HK-2 (cell line): ENCODE data around the gene NRXN3.

Experiments
- DNase-seq: peaks from one replicate; pipeline ENCODE4 v3.0.0-alpha.2; 2018; ENCODE audit not compliant: unreplicated experiment

Gene NRXN3

DNA sequence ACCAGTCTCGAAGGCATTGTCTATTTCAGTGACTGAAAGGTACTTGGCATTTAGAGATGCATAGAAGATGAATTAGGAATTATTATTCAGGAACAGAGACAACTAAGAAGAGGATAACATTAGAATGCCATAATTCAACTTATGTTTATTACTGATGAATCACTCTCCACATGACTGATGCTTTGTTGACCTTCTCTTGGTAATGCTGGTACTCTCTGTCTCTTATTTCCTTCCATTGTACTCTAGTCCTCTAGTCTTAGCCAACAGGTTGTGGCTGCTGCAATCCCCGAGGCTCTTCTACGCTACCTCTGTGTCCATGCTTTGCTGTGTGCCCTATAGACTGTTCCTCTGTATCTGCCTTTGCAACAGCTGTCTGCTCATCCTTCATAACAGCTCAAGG, 652.9 kb downstream of the NRXN3 start:
- DNase-seq, result no peak

- no peak for DNase-seq
Measured at GRCh38 chr14:78823516-78823915, 653.3 kb downstream of the NRXN3 start.

DNA sequence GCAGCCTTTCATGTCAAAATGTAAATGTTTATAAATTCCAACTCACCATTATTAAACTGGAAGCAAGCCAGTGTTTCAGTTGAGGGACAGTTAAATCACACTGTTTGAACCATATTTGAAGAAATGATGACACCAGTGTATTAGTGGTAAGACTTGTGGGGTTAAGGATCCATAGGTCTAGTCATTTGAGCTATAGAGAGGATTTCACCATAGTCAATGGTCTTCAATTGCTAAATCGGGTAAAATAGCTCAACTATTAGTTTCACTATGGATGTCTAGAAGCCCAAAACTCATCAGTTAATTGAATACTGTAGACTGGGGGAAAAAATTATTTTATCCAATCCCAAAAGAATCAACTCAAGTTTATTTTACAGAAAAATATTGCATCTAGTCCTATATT, 659.1 kb downstream of the NRXN3 start:
- DNase-seq, result no peak

DNA sequence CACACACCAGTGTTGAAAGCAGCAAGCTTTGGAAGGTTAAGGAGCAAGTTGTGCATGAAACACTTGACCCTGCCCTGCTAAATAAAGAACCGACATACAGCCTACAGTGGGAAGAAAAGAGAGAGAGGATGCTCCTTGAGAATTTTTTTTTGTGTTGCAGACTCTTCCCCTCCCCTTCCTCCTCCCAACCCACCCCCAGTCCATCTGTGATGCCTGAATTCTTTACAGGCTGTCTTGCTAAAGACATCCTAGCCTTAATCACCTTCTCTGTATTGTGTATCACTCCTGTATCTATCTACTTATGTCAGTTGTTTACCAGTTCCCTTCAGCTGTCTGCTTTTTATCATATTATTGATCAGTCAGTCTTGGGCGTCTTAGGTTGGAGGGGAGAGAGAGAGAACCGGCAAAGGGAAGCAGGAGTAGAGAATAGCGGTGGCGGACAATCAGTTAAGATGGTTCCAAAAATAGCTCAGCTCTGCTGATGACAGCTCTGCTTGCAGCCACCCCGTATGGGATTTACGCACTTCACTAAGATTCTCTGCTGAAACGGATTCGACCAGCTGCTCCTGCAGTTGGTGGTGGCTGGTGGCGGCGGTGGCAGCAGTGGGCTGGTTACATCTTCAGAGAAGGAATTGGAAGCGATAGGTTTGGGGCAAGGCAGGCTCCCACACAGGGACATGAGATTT, 664.7 kb downstream of the NRXN3 start:
- no peak for DNase-seq

DNA sequence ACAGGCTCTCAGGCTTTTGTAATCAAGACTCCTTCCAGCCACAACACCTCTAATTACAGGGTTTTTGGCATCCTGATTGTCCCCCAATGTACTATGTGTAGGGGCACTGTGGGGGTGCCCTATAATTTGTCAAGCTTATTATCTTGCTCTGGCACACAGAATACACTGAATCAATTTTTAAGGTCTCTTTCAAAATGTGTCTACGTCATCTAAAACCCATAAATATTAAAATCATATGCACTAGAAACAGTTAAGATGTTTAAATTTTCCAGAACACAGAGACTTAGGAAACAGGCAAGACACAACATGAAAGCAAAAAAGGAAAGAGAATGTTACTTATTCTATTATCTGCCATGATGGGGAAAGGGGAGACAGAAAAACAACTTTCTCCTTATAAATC, 665.7 kb downstream of the NRXN3 start:
- DNase-seq, result no peak

GRCh38 chr14:78836777-78837176, 666.6 kb downstream of the NRXN3 start:
- peak; percentile 51 for DNase-seq

GRCh38 chr14:78838959-78839358, 668.8 kb downstream of the NRXN3 start:
- no peak for DNase-seq

GRCh38 chr14:78840898-78841297, 670.7 kb downstream of the NRXN3 start:
- no peak for DNase-seq

- DNase-seq, result no peak
Measured at GRCh38 chr14:78847801-78848200, 677.6 kb downstream of the NRXN3 start.

GRCh38 chr14:78848234-78848820, 678.2 kb downstream of the NRXN3 start:
- DNase-seq, result peak; percentile 20

- no peak for DNase-seq
Measured at GRCh38 chr14:78849952-78850351, 679.8 kb downstream of the NRXN3 start.

DNA sequence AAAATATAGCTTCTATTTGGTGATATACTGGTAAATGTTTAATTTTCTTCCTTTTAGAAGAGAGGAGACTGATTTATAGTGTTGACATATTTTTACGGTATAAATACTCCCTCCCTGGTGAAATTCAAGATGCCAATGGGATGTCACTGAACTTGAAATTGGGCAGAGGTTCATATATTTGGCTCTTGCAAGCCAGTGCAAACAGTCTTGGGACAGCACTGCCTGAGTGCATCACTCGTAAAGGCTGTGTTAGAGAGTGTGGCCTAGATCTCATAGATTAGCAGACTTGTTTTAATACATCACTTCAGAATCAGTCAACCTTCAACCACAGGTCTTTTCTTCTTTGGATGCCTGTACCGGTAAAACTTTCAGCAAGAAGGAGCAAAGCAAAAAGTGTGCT, 681.0 kb downstream of the NRXN3 start:
- no peak for DNase-seq

- DNase-seq, result no peak
Measured at GRCh38 chr14:78852040-78852439, 681.9 kb downstream of the NRXN3 start.

DNA sequence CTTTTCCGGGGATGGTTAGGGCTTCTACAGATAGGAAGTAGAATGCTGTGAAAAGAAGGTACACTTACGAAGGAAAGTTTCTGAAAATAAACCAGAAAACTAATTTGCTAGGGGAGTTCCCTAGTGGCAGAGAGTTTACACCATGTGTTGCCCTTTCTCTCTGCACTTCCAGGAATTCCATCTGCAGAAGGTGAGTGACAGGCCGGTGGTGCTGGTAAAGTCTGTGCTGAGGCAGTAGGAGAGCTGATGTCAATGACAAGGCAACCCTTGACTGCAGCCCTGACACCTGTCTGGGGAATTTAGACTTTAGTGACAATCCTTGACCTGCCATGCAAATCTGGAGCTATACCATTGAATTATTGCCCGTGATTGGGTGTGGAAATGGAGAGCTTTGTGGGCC, 687.8 kb downstream of the NRXN3 start:
- no peak for DNase-seq

GRCh38 chr14:78863143-78863542, 693.0 kb downstream of the NRXN3 start:
- peak; percentile 35 for DNase-seq

- DNase-seq, result no peak
Measured at GRCh38 chr14:78872837-78873236, 702.7 kb downstream of the NRXN3 start.

- DNase-seq, result no peak
Measured at GRCh38 chr14:78873581-78873980, 703.4 kb downstream of the NRXN3 start.

DNA sequence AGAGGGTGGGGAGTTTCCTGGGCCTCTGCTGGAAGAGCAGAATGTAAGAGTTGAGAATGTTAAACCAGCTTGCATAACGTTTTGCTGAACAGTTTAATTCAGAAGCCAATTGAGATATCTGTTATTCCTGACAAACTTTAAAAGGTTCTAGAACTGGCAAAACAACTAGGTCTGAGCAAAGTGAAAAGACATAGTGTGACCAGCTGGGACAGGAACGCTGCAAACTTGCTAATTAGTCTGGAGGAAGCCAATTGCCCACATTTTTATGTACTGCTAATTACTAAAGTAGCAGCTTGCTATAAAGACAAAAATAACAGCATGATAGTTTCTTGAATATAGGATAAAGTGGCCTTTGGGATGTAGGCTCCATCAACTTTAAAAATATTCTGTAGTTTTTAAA, 704.9 kb downstream of the NRXN3 start:
- no peak for DNase-seq

DNA sequence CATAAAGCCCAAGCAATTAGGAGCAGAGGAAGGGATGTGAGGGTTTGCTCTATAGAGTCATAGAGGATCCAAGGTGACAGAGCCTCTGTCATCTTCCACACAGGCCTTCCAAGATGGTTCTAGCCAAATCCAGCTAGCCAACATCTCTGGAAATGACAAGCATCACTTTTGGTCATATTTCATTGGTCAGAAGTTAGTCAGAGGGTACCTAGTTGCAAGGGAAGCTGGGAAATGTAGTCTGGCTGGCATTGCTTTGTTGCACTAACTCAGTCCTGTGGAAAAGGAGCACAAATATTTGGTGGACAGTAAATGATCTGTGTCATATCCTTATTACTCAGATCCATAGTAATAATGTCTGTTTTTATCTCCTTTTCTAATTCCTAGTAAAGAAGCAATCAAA, 715.7 kb downstream of the NRXN3 start:
- DNase-seq, result no peak

- DNase-seq, result no peak
Measured at GRCh38 chr14:78897443-78897842, 727.3 kb downstream of the NRXN3 start.

GRCh38 chr14:78902010-78902623, 731.9 kb downstream of the NRXN3 start:
- DNase-seq, result peak; percentile 22

DNA sequence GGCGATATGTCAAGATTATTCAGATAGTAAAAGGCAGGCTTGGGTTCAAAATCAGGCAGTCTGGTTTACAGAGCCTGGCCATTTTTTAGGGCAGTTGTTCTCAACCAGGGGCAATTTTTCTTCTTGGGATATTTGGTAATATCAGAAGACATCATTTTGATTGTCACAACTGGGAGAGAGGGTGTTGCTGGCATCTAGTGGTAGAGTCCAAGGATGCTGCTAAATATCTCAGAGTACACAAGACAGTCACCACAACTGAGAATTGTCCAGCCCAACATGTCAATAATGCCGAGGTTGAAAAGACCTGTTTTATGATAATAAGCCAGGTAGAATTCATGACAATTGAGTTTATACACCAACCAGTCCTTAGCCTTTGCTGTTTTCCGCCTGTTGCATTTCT, 733.9 kb downstream of the NRXN3 start:
- no peak for DNase-seq

DNA sequence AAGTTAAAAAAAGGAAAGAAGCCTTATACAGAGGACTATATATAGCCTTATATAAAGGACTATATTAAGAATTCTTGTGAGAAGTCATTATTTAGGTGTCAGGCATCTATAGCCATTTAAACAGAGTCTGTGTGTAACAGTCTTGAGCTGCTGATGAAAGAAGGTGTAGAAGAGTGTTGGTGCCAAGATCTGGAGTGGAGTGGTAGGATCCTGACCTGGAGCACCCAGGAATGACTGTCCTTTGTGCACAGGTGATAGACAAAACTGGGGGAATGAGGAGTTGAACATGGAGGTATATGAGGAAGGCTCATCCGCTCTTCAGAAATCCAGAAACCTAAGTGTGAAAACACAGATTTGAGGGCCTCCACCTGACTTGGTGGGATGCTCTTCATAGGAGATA, 747.3 kb downstream of the NRXN3 start:
- DNase-seq, result no peak

DNA sequence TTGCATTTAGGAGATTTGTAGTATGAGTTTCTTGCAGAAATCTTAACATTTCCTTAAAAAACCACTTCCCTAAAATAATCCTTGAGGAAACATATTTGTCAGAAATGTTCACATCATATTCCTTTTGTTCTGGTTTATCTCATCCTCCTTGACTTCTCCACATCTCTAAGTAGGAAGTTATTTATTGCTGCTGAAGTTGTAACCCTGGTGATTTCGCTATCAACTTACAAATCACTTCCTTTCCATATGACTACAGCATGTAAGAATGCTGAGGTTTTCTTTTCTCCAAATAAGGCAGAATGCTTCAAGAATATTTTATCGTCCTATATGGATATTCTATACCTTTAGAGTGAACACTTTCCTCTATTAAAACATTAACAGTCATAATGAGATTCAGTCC, 751.7 kb downstream of the NRXN3 start:
- no peak for DNase-seq
